Activated naive CD4-positive, alpha-beta T cell treated with anti-CD3 and anti-CD28 coated beads for 36 hours (primary cell): Measurements from ENCODE around the gene KANSL3. TPM values are rescaled to one million over a fixed set of nuclear protein-coding genes. Genes with fewer than 3 reads are reported as not detected.
A peak's percentile ranks its signal among the peaks of the same experiment; 100 is the strongest.

ENCODE experiments used
- CTCF ChIA-PET: fragments of 350-600 bp; sonication (Branson Sonifier 250); formaldehyde crosslinking; loops from one replicate; lab custom pipeline; 2021; ENCODE audit warnings: antibody characterized with exemption; lab: Charles Lee
- DNase-seq: peaks from one replicate; pipeline ENCODE4 v3.0.0-alpha.2; 2020
- H3K27ac Mint-ChIP-seq: one replicate; pipeline ENCODE4 v1.8.0; 2021; ENCODE audit warnings: mild to moderate bottlenecking, mixed read lengths
- H3K27me3 Mint-ChIP-seq: one replicate; pipeline ENCODE4 v1.8.0; 2021; ENCODE audit warnings: low read depth, mixed read lengths
- H3K36me3 Mint-ChIP-seq: one replicate; pipeline ENCODE4 v1.8.0; 2021; ENCODE audit warnings: low read depth, mixed read lengths
- H3K4me1 Mint-ChIP-seq: one replicate; pipeline ENCODE4 v1.8.0; 2021; ENCODE audit warnings: low read depth, mixed read lengths
- H3K4me3 Mint-ChIP-seq: one replicate; pipeline ENCODE4 v1.8.0; 2021; ENCODE audit warnings: mild to moderate bottlenecking, moderate library complexity, mixed read lengths
- H3K9me3 Mint-ChIP-seq: one replicate; pipeline ENCODE4 v1.8.0; 2021; ENCODE audit warnings: mixed read lengths
- intact Hi-C: fragments of 100-400 bp; cut with micrococcal nuclease; formaldehyde crosslinking; loops from one replicate; pipeline ENCODE4 v1.15.1; 2023
- total RNA-seq, 2 experiments: library from RNA; stranded (reverse); gene quantifications; one replicate each; pipeline ENCODE4 v1.2.3, GENCODE V29; 2021

Gene KANSL3
- total RNA-seq: 10 to 100 TPM; 33.0 to 37.5 TPM

- Mint-ChIP-seq H3K27ac (peak within 1 kb of the TSS; percentile 85), H3K36me3 (peaks cover 24% of the 10 kb centered on the region), H3K4me3 (peak within 1 kb of the TSS; percentile 93), H3K27me3 (no peaks in the 10 kb centered on the region), H3K4me1 (peaks cover 31% of the 10 kb centered on the region), H3K9me3 (no peaks in the 10 kb centered on the region)
- intact Hi-C loops: loop anchor here (1.0 to 5.0 kb wide), 9 partner anchors 21 to 331 kb away; partner anchors contain the start of genes ANKRD39, ARID5A, CNNM3 and CNNM4
- CTCF ChIA-PET: interaction anchor here (1.4 to 1.8 kb wide), 2 partner anchors 125 to 162 kb away, joined by 3 to 5 read pairs; no protein-coding TSS in a partner anchor
- DNase-seq: peak; percentile 92
Measured at GRCh38 chr2:96638144-96639121, at the start of gene KANSL3. Gene KANSL3 (minus strand): TSS chr2:96638312. CDS start chr2:96637135, 1,177 bp downstream.

GRCh38 chr2:96687266-96687665 is 49.2 kb upstream of the KANSL3 start:
- H3K27ac Mint-ChIP-seq: no peak overlapping the region
- H3K4me3 Mint-ChIP-seq: no peak overlapping the region
- no peak for DNase-seq
- no peaks in the 10 kb centered on the region for H3K36me3 Mint-ChIP-seq
- peaks cover 4% of the 10 kb centered on the region for H3K27me3 Mint-ChIP-seq
- intact Hi-C loops: no loop called here
- no peaks in the 10 kb centered on the region for H3K9me3 Mint-ChIP-seq
- no peaks in the 10 kb centered on the region for H3K4me1 Mint-ChIP-seq
- CTCF ChIA-PET: no interaction called here

GRCh38 chr2:96685577-96686459 is 47.7 kb upstream of the KANSL3 start:
- H3K27ac Mint-ChIP-seq: no peak overlapping the region
- DNase-seq: no peak
- intact Hi-C loops: no loop called here
- H3K27me3 Mint-ChIP-seq: peaks cover 4% of the 10 kb centered on the region
- H3K4me1 Mint-ChIP-seq: no peaks in the 10 kb centered on the region
- H3K4me3 Mint-ChIP-seq: no peak overlapping the region
- H3K36me3 Mint-ChIP-seq: no peaks in the 10 kb centered on the region
- CTCF ChIA-PET: no interaction called here
- H3K9me3 Mint-ChIP-seq: no peaks in the 10 kb centered on the region

- Mint-ChIP-seq H3K4me1 (no peaks in the 10 kb centered on the region), H3K9me3 (no peaks in the 10 kb centered on the region), H3K27me3 (peaks cover 4% of the 10 kb centered on the region), H3K27ac (no peak overlapping the region), H3K36me3 (no peaks in the 10 kb centered on the region), H3K4me3 (no peak overlapping the region)
- DNase-seq: no peak
- intact Hi-C loops: no loop called here
- CTCF ChIA-PET: no interaction called here
Measured at GRCh38 chr2:96684883-96685576, 46.9 kb upstream of the KANSL3 start.

- H3K9me3 Mint-ChIP-seq: no peaks in the 10 kb centered on the region
- H3K27me3 Mint-ChIP-seq: peaks cover 4% of the 10 kb centered on the region
- H3K4me3 Mint-ChIP-seq: no peak overlapping the region
- no peak overlapping the region for H3K27ac Mint-ChIP-seq
- no peak for DNase-seq
- H3K4me1 Mint-ChIP-seq: no peaks in the 10 kb centered on the region
- intact Hi-C loops: no loop called here
- CTCF ChIA-PET: no interaction called here
- no peaks in the 10 kb centered on the region for H3K36me3 Mint-ChIP-seq
Measured at GRCh38 chr2:96683972-96684820, 46.1 kb upstream of the KANSL3 start.

GRCh38 chr2:96683307-96683706 is 45.2 kb upstream of the KANSL3 start:
- Mint-ChIP-seq H3K27ac (no peak overlapping the region), H3K36me3 (no peaks in the 10 kb centered on the region), H3K4me3 (no peak overlapping the region), H3K4me1 (no peaks in the 10 kb centered on the region), H3K9me3 (no peaks in the 10 kb centered on the region), H3K27me3 (peaks cover 4% of the 10 kb centered on the region)
- intact Hi-C loops: no loop called here
- CTCF ChIA-PET: no interaction called here
- DNase-seq: no peak

- Mint-ChIP-seq H3K27ac (no peak overlapping the region), H3K9me3 (no peaks in the 10 kb centered on the region), H3K27me3 (peaks cover 4% of the 10 kb centered on the region), H3K4me3 (no peak overlapping the region), H3K36me3 (no peaks in the 10 kb centered on the region), H3K4me1 (no peaks in the 10 kb centered on the region)
- intact Hi-C loops: no loop called here
- CTCF ChIA-PET: no interaction called here
- DNase-seq: no peak
Measured at GRCh38 chr2:96681540-96681939, 43.4 kb upstream of the KANSL3 start.

GRCh38 chr2:96680561-96681141 is 42.5 kb upstream of the KANSL3 start:
- intact Hi-C loops: no loop called here
- Mint-ChIP-seq H3K27ac (no peak overlapping the region), H3K4me1 (no peaks in the 10 kb centered on the region), H3K4me3 (no peak overlapping the region), H3K9me3 (no peaks in the 10 kb centered on the region), H3K36me3 (no peaks in the 10 kb centered on the region), H3K27me3 (peaks cover 4% of the 10 kb centered on the region)
- no peak for DNase-seq
- CTCF ChIA-PET: no interaction called here

- Mint-ChIP-seq H3K4me3 (no peak overlapping the region), H3K4me1 (no peaks in the 10 kb centered on the region), H3K27ac (no peak overlapping the region), H3K27me3 (peaks cover 4% of the 10 kb centered on the region), H3K36me3 (no peaks in the 10 kb centered on the region), H3K9me3 (no peaks in the 10 kb centered on the region)
- no peak for DNase-seq
- CTCF ChIA-PET: no interaction called here
- intact Hi-C loops: no loop called here
Measured at GRCh38 chr2:96679848-96680247, 41.7 kb upstream of the KANSL3 start.

- Mint-ChIP-seq H3K9me3 (no peaks in the 10 kb centered on the region), H3K27me3 (no peaks in the 10 kb centered on the region), H3K27ac (no peak overlapping the region), H3K36me3 (no peaks in the 10 kb centered on the region), H3K4me3 (no peak overlapping the region), H3K4me1 (no peaks in the 10 kb centered on the region)
- intact Hi-C loops: no loop called here
- DNase-seq: no peak
- CTCF ChIA-PET: no interaction called here
Measured at GRCh38 chr2:96669539-96670215, 31.6 kb upstream of the KANSL3 start.

- no peak overlapping the region for H3K27ac Mint-ChIP-seq
- H3K4me1 Mint-ChIP-seq: no peaks in the 10 kb centered on the region
- H3K4me3 Mint-ChIP-seq: no peak overlapping the region
- H3K36me3 Mint-ChIP-seq: no peaks in the 10 kb centered on the region
- intact Hi-C loops: no loop called here
- H3K27me3 Mint-ChIP-seq: no peaks in the 10 kb centered on the region
- DNase-seq: no peak
- CTCF ChIA-PET: interaction anchor here (0.8 kb wide), 1 partner anchor 93 kb away, joined by 4 read pairs; no protein-coding TSS in a partner anchor
- no peaks in the 10 kb centered on the region for H3K9me3 Mint-ChIP-seq
Measured at GRCh38 chr2:96668771-96669170, 30.7 kb upstream of the KANSL3 start.
